Measurements from ENCODE around the gene LHFPL3. TPM values are rescaled to one million over a fixed set of nuclear protein-coding genes. Genes with fewer than 3 reads are reported as not detected.

Gene LHFPL3
- total and polyA plus RNA-seq, 2 donors (not counting 3 experiments of a cell fraction or from before 2014, with no cell fraction given): not detected

GRCh38 chr7:104431930-104432329 lies 103.5 kb downstream of the LHFPL3 start:
- H3K27ac ChIP-seq (ENCODE audit: insufficient read depth, low read depth, low read length): no peak overlapping the region
- ChIA-PET CTCF (no interaction called here), POLR2A (no interaction called here)
- H3K9ac ChIP-seq (replicated peaks; ENCODE audit: extremely low read depth, insufficient read depth, low read length): no peak overlapping the region
- no TSS peak for BruUV-seq (replicated peaks)
- no peaks in the 10 kb centered on the region for H4K20me1 ChIP-seq (replicated peaks; ENCODE audit: control insufficient read depth, extremely low read depth, insufficient read depth, low read length)
- intact Hi-C loops (cut with micrococcal nuclease) (no loop called here), dilution Hi-C loops (cut with MboI; ENCODE audit: extremely low pct_ligation_motif_present, low sequenced_read_pairs) (no loop called here)
- no peak overlapping the region for H3K4me3 ChIP-seq (replicated peaks in 1 of 3; ENCODE audit: insufficient read depth in 1 of 3, low read depth in 1 of 3, low read length in 3 of 3)
- H3K27me3 ChIP-seq (ENCODE audit: control insufficient read depth in 2 of 2, insufficient read depth in 2 of 2, low read length in 2 of 2): no peaks in the 10 kb centered on the region
- H3K79me2 ChIP-seq (ENCODE audit: control insufficient read depth, insufficient read depth, low read length): no peaks in the 10 kb centered on the region
- FAIRE-seq (no peak), DNase-seq (ENCODE audit: low read depth, low spot score) (no peak)
- H3K36me3 ChIP-seq (ENCODE audit: control insufficient read depth in 2 of 2, extremely low read depth in 1 of 2, insufficient read depth in 2 of 2, low read length in 2 of 2): no peaks in the 10 kb centered on the region
- H2AFZ ChIP-seq (ENCODE audit: low read depth, low read length): no peak overlapping the region
- H3K9me3 ChIP-seq (replicated peaks; ENCODE audit: control insufficient read depth, insufficient read depth, low read length): no peaks in the 10 kb centered on the region
- H3K9me1 ChIP-seq (replicated peaks; ENCODE audit: control insufficient read depth, extremely low read depth, insufficient read depth, low read length): no peaks in the 10 kb centered on the region
- TF ChIP-seq MYC (IDR thresholded peaks at IDR 0.05; ENCODE audit: low read depth, low read length) (no peak), GATA2 (IDR thresholded peaks at IDR 0.05; ENCODE audit: insufficient read depth, insufficient read length, low read depth, low read length) (no peak), CTCF (IDR thresholded peaks at IDR 0.05; ENCODE audit: extremely low read depth in 1 of 2, insufficient read depth in 1 of 2, low read depth in 1 of 2, low read length in 2 of 2) (no peak), JUN (IDR thresholded peaks at IDR 0.05; ENCODE audit: borderline replicate concordance, insufficient read depth, insufficient read length, low read depth) (no peak), POLR2AphosphoS5 (IDR thresholded peaks at IDR 0.05; ENCODE audit: insufficient read depth, low read depth, low read length) (no peak), MAX (IDR thresholded peaks at IDR 0.05; ENCODE audit: insufficient read depth, insufficient read length) (no peak), EZH2 (IDR thresholded peaks at IDR 0.05; ENCODE audit: borderline replicate concordance, low read depth, low read length, severe bottlenecking) (no peak), POLR2A (IDR thresholded peaks at IDR 0.05; ENCODE audit: low read depth, low read length) (no peak), FOS (IDR thresholded peaks at IDR 0.05; ENCODE audit: borderline replicate concordance, insufficient read depth, low read length) (no peak)
- no peaks in the 10 kb centered on the region for H3K4me1 ChIP-seq (ENCODE audit: control insufficient read depth, extremely low read depth, insufficient read depth, low read length)
- no peak overlapping the region for H3K4me2 ChIP-seq (ENCODE audit: insufficient read depth, low read length)

Data from endothelial cell of umbilical vein (primary cell).